ENCODE data around the gene ALG11.

ALG11 gene

DNA sequence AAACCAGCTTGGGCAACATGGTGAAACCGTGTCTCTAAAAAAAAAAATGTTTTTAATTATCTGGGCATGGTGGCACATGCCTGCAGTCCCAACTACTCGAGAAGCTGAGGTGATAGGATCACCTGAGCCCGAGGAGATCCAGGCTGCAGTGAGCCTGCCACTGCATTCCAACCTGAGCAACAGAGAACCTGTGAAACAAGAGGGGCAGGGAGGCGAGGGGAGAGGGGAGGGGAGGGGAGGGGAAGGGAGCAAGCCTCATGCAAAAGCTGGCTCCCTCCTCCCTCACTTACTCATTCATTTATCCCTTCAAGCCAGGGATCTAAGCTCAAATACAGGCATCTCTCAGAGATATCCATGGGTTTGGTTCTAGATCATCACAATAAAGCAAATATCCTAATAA, 9.8 kb upstream of the ALG11 start:
- POLR2A ChIA-PET: no interaction called here

DNA sequence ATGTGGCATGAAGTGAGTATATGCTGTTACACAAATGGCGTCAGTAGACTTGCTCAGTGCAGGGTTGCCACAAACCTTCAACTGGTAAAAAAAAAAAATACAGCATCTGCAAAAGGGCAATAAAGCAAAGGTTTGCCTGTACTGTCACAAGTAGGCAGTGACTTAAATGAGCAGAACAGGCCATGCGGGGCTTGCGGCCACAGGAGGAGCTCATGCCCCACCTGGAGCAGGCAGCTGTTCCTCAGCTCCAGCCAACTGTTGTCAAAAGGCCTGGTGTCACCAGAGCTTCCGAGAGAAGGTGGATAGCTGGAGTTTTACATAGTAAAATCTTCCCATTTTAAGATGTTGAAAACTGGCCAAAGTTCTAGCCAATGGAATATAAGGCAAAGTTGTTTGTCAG, 8.7 kb upstream of the ALG11 start:
- CTCF ChIA-PET: interaction anchor here (1.0 to 3.9 kb wide), 6 partner anchors 9 to 446 kb away, joined by 3 to 16 read pairs (median 6); partner anchors contain the start of genes ALG11 and VPS36
- DNase-seq (ENCODE audit: extremely low spot score): no peak
- TF ChIP-seq, protein P1, sequence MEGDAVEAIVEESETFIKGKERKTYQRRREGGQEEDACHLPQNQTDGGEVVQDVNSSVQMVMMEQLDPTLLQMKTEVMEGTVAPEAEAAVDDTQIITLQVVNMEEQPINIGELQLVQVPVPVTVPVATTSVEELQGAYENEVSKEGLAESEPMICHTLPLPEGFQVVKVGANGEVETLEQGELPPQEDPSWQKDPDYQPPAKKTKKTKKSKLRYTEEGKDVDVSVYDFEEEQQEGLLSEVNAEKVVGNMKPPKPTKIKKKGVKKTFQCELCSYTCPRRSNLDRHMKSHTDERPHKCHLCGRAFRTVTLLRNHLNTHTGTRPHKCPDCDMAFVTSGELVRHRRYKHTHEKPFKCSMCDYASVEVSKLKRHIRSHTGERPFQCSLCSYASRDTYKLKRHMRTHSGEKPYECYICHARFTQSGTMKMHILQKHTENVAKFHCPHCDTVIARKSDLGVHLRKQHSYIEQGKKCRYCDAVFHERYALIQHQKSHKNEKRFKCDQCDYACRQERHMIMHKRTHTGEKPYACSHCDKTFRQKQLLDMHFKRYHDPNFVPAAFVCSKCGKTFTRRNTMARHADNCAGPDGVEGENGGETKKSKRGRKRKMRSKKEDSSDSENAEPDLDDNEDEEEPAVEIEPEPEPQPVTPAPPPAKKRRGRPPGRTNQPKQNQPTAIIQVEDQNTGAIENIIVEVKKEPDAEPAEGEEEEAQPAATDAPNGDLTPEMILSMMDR (IDR thresholded peaks at IDR 0.05; ENCODE audit: control extremely low read depth, extremely low read depth, low read depth, missing control alignments): no peak
- POLR2A ChIA-PET: no interaction called here

More for the DNA sequence above, 9.8 kb upstream of the ALG11 start:
- CTCF ChIA-PET: interaction anchor here (0.7 to 4.0 kb wide), 11 partner anchors 10 to 448 kb away, joined by 3 to 18 read pairs (median 4); partner anchors contain the start of genes ALG11, NEK5 and VPS36
- no peak for DNase-seq (ENCODE audit: extremely low spot score)
- TF ChIP-seq, protein P1 (IDR thresholded peaks at IDR 0.05; ENCODE audit: control extremely low read depth, extremely low read depth, low read depth, missing control alignments): no peak

DNA sequence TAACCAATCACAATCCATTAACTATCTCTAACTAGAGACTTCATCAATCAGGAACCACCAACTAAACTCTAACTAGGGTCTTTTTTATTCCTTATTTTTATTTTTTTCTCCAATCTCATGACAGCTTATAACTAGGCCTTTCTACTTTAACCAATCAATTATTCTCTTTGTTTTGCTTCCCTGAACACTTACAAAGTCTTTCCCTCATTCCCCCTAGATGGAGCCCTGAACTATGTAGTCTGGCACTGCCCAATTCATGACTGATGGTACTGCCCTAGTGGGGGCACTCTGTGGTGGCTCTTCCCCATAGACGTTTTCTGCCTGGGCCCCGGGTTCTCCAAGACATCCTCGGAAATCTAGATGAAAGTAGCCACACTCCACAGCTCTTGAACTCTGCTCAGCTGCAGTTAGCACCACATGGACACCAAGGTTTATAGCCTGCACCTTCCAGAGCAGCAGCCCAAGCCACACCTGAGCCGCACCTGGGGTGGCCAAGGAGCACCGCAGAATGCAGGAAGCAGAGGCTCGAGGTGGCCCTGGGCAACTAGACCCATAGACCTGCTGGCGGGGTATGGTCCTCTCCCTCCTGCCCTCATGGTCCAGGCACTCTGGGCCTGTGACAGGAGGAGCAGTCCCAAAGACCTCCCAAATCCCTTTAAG, 7.6 kb upstream of the ALG11 start:
- no peak for DNase-seq (ENCODE audit: extremely low spot score)
- TF ChIP-seq, protein P1 (IDR thresholded peaks at IDR 0.05; ENCODE audit: control extremely low read depth, extremely low read depth, low read depth, missing control alignments): no peak
- POLR2A ChIA-PET: no interaction called here
- CTCF ChIA-PET: interaction anchor here (1.0 to 1.8 kb wide), 3 partner anchors 39 to 445 kb away, joined by 3 to 7 read pairs (median 7); partner anchors contain the start of gene VPS36

DNA sequence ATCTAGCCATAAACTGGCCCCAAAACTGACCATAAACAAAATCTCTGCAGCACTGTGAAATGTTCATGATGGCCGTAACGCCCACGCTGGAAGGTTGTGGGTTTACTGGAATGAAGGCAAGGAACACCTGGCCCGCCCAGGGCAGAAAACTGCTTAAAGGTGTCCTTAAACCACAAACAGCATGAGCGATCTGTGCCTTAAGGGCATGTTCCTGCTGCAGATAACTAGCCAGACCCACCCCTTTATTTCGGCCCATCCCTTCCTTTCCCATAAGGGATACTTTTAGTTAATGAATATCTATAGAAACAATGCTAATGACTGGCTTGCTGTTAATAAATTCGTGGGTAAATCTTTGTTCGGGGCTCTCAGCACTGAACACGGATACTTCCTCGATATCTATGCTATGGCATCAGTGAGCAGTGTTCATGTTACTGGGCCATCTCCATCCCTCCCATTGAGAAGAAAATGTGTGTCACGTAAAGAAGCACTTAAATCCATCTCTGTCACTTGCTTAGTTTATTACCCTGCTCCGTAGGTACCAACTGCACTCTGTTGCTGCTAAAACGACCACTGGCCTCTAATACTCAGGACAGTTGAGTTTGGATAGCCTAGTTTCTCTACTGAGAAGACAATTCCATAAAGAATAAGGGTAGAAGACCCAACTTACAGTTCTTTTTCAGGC, 6.2 kb upstream of the ALG11 start:
- no peak for DNase-seq (ENCODE audit: extremely low spot score)
- POLR2A ChIA-PET: no interaction called here
- CTCF ChIA-PET: no interaction called here
- TF ChIP-seq, protein P1 (IDR thresholded peaks at IDR 0.05; ENCODE audit: control extremely low read depth, extremely low read depth, low read depth, missing control alignments): no peak

DNA sequence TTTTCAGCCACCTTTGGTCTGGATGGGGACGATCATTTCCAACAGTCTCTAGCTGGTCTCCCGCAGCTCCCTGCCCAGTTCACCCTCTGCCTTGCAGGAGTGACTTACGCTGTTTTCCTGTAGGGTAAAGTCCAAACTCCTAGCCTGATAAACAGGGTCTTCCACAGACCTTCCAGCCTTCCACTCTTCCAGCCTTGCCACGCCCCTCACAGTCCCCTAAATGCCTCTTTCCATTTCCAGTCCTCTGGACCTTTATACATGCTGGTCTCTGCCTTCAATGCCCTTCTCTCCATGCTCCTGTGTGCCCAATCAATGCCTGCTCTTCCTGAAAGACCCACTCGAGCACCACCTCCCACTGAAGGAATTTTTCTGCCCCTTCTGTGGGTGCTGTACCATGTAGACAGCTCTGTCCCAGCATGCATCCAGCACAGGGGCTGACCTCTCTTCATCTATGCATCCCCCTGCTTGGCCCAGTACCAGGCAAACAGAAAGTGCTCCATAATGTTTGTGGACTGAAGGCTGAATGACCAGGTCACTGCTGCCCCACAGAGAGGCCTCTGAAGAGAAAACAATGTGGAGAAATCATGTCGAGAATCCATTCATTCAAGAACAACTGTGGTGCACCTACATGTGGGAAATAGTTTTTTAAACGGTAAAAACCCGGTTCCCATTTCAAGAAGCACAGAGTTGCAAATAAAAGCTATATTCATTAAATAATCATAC, 5.5 kb upstream of the ALG11 start:
- CTCF ChIA-PET: no interaction called here
- POLR2A ChIA-PET: no interaction called here
- TF ChIP-seq, protein P1 (IDR thresholded peaks at IDR 0.05; ENCODE audit: control extremely low read depth, extremely low read depth, low read depth, missing control alignments): no peak
- DNase-seq (ENCODE audit: extremely low spot score): no peak

DNA sequence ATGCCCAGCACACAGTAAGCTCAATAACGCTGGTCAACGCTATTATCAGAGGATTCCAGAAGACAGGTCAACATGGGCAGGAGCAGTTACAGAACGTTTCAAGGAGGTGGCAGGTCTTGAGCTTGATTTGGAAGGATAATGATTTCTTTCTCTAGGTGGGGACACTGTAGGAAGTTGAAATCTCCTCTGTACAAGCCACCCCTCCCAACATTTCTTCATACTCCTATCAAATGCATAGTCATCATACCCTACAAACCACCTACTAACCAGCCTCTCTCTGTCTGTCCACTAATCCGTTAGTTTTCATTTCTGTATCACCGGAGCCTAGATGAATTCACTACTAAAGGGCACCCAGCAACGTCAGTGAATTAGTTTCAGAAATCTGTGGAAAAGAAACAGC, 2.3 kb upstream of the ALG11 start:
- POLR2A ChIA-PET: no interaction called here
- TF ChIP-seq, protein P1 (IDR thresholded peaks at IDR 0.05; ENCODE audit: control extremely low read depth, extremely low read depth, low read depth, missing control alignments): no peak
- DNase-seq (ENCODE audit: extremely low spot score): no peak
- CTCF ChIA-PET: interaction anchor here (1.0 kb wide), 1 partner anchor 441 kb away, joined by 3 read pairs; no protein-coding TSS in a partner anchor

All from GM10248 (cell line).